Measurements from ENCODE around the gene HCN2. TPM values are rescaled to one million over a fixed set of nuclear protein-coding genes. Genes with fewer than 3 reads are reported as not detected.

The HCN2 gene
- total and polyA plus RNA-seq, 2 of the 13 experiments (the other 11 are each of a cell fraction or from before 2014, with no cell fraction given): 0.01 TPM; not detected in 1

GRCh38 chr19:663682-664117 is 74.0 kb downstream of the HCN2 start (continued):
- TF ChIP-seq SALL2 (CRISPR knock-in tag; IDR thresholded peaks at IDR 0.05): no peak
- TF ChIP-seq ZBTB8A (CRISPR knock-in tag; IDR thresholded peaks at IDR 0.05; ENCODE audit: borderline replicate concordance, low read depth): no peak
- 0 out of 2 replicates have a peak, but pooled peaks have one; percentile 14 for TF ChIP-seq ZNF580 (CRISPR knock-in tag; IDR thresholded peaks at IDR 0.05; ENCODE audit: borderline replicate concordance, low read depth)
- no peak for TF ChIP-seq ZNF235 (CRISPR knock-in tag; IDR thresholded peaks at IDR 0.05; ENCODE audit: borderline replicate concordance)
- TF ChIP-seq ZNF225 (CRISPR knock-in tag; IDR thresholded peaks at IDR 0.05): no peak
- no peak for TF ChIP-seq ZC3H13 (CRISPR knock-in tag; IDR thresholded peaks at IDR 0.05)
- TF ChIP-seq, protein P1, sequence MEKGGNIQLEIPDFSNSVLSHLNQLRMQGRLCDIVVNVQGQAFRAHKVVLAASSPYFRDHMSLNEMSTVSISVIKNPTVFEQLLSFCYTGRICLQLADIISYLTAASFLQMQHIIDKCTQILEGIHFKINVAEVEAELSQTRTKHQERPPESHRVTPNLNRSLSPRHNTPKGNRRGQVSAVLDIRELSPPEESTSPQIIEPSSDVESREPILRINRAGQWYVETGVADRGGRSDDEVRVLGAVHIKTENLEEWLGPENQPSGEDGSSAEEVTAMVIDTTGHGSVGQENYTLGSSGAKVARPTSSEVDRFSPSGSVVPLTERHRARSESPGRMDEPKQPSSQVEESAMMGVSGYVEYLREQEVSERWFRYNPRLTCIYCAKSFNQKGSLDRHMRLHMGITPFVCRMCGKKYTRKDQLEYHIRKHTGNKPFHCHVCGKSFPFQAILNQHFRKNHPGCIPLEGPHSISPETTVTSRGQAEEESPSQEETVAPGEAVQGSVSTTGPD (CRISPR knock-in tag; IDR thresholded peaks at IDR 0.05): no peak
- TF ChIP-seq CC2D1A (CRISPR knock-in tag; IDR thresholded peaks at IDR 0.05): no peak
- TF ChIP-seq ZNF768 (CRISPR knock-in tag; IDR thresholded peaks at IDR 0.05): peak; percentile 63
- no peak for TF ChIP-seq SIN3B (IDR thresholded peaks at IDR 0.05; ENCODE audit: low read length)
- TF ChIP-seq ZNF34 (CRISPR knock-in tag; IDR thresholded peaks at IDR 0.05; ENCODE audit: borderline replicate concordance): no peak
- no peak for TF ChIP-seq ATRX (CRISPR knock-in tag; IDR thresholded peaks at IDR 0.05; ENCODE audit: borderline replicate concordance)
- TF ChIP-seq, protein P2, sequence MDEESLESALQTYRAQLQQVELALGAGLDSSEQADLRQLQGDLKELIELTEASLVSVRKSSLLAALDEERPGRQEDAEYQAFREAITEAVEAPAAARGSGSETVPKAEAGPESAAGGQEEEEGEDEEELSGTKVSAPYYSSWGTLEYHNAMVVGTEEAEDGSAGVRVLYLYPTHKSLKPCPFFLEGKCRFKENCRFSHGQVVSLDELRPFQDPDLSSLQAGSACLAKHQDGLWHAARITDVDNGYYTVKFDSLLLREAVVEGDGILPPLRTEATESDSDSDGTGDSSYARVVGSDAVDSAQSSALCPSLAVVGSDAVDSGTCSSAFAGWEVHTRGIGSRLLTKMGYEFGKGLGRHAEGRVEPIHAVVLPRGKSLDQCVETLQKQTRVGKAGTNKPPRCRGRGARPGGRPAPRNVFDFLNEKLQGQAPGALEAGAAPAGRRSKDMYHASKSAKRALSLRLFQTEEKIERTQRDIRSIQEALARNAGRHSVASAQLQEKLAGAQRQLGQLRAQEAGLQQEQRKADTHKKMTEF (CRISPR knock-in tag; IDR thresholded peaks at IDR 0.05): 0 out of 2 replicates have a peak, but pooled peaks have one; percentile 9
- TF ChIP-seq MIXL1 (CRISPR knock-in tag; IDR thresholded peaks at IDR 0.05): no peak
- TF ChIP-seq ZFAT (CRISPR knock-in tag; conservative IDR thresholded peaks at IDR 0.05): no peak

All from HepG2 (cell line).